ENCODE results near the gene REEP3. TPM values are rescaled to one million over a fixed set of nuclear protein-coding genes. Genes with fewer than 3 reads are reported as not detected.
A peak's percentile ranks its signal among the peaks of the same experiment; 100 is the strongest.

The REEP3 gene
- total RNA-seq, 1 donor from 2014 or later, result 38.9 TPM

- DNase-seq (ENCODE audit: low spot score), result no peak
- intact Hi-C loops (cut with DNase I), result no loop called here
Measured at GRCh38 chr10:63614371-63614891, 93.2 kb downstream of the REEP3 start.

- intact Hi-C loops (cut with DNase I), result no loop called here
- no peak for DNase-seq (ENCODE audit: low spot score)
Measured at GRCh38 chr10:63618552-63618951, 97.4 kb downstream of the REEP3 start.

GRCh38 chr10:63619426-63619825 lies 98.2 kb downstream of the REEP3 start:
- intact Hi-C loops (cut with DNase I), result no loop called here
- no peak for DNase-seq (ENCODE audit: low spot score)

- no peak for DNase-seq (ENCODE audit: low spot score)
- intact Hi-C loops (cut with DNase I), result no loop called here
Measured at GRCh38 chr10:63622097-63622496, 100.9 kb downstream of the REEP3 start.

GRCh38 chr10:63624701-63625100 lies 103.5 kb downstream of the REEP3 start:
- intact Hi-C loops (cut with DNase I), result no loop called here
- no peak for DNase-seq (ENCODE audit: low spot score)

- DNase-seq (ENCODE audit: low spot score), result no peak
- intact Hi-C loops (cut with DNase I), result no loop called here
Measured at GRCh38 chr10:63627396-63627795, 106.2 kb downstream of the REEP3 start.

- intact Hi-C loops (cut with DNase I), result loop anchor here (2.0 kb wide), 4 partner anchors 107 to 461 kb away; partner anchors contain the start of gene REEP3
- no peak for DNase-seq (ENCODE audit: low spot score)
Measured at GRCh38 chr10:63627881-63628296, 106.7 kb downstream of the REEP3 start.

GRCh38 chr10:63628526-63629362 lies 107.5 kb downstream of the REEP3 start:
- peak; percentile 83 for DNase-seq (ENCODE audit: low spot score)
- intact Hi-C loops (cut with DNase I), result loop anchor here (1.0 to 2.0 kb wide), 5 partner anchors 108 to 462 kb away; partner anchors contain the start of genes JMJD1C and REEP3

- DNase-seq (ENCODE audit: low spot score), result peak; percentile 96
- intact Hi-C loops (cut with DNase I), result loop anchor here (1.0 to 5.0 kb wide), 9 partner anchors 38 to 463 kb away; partner anchors contain the start of genes JMJD1C and REEP3
Measured at GRCh38 chr10:63629363-63630084, 108.3 kb downstream of the REEP3 start.

GRCh38 chr10:63630085-63630930 lies 109.1 kb downstream of the REEP3 start:
- intact Hi-C loops (cut with DNase I), result loop anchor here (1.0 to 5.0 kb wide), 4 partner anchors 37 to 414 kb away; no protein-coding TSS in a partner anchor
- DNase-seq (ENCODE audit: low spot score), result peak; percentile 94

GRCh38 chr10:63630931-63631680 lies 109.9 kb downstream of the REEP3 start:
- intact Hi-C loops (cut with DNase I), result loop anchor here (1.0 to 5.0 kb wide), 4 partner anchors 36 to 414 kb away; no protein-coding TSS in a partner anchor
- no peak for DNase-seq (ENCODE audit: low spot score)

- intact Hi-C loops (cut with DNase I), result loop anchor here (2.0 to 5.0 kb wide), 3 partner anchors 35 to 415 kb away; no protein-coding TSS in a partner anchor
- no peak for DNase-seq (ENCODE audit: low spot score)
Measured at GRCh38 chr10:63631991-63632390, 110.8 kb downstream of the REEP3 start.

- intact Hi-C loops (cut with DNase I), result loop anchor here (5.0 kb wide), 1 partner anchor 33 kb away; no protein-coding TSS in a partner anchor
Measured at GRCh38 chr10:63633677-63634487, 112.7 kb downstream of the REEP3 start.

GRCh38 chr10:63634488-63635065 lies 113.4 kb downstream of the REEP3 start:
- intact Hi-C loops (cut with DNase I), result loop anchor here (5.0 kb wide), 1 partner anchor 33 kb away; no protein-coding TSS in a partner anchor

More at GRCh38 chr10:63633677-63634487, 112.7 kb downstream of the REEP3 start:
- no peak for DNase-seq (ENCODE audit: low spot score)

GRCh38 chr10:63636812-63637211 lies 115.6 kb downstream of the REEP3 start:
- intact Hi-C loops (cut with DNase I), result no loop called here
- no peak for DNase-seq (ENCODE audit: low spot score)

More at GRCh38 chr10:63634488-63635065, 113.4 kb downstream of the REEP3 start:
- no peak for DNase-seq (ENCODE audit: low spot score)

- DNase-seq (ENCODE audit: low spot score), result no peak
- intact Hi-C loops (cut with DNase I), result no loop called here
Measured at GRCh38 chr10:63637901-63638327, 116.7 kb downstream of the REEP3 start.

GRCh38 chr10:63641366-63641765 lies 120.2 kb downstream of the REEP3 start:
- DNase-seq (ENCODE audit: low spot score), result no peak
- intact Hi-C loops (cut with DNase I), result no loop called here
